MM.1S (cell line): ENCODE results near the gene CGRRF1.

Source experiments
- DNase-seq: peaks from one replicate; pipeline ENCODE4 v3.0.0-alpha.2; 2015
- H2AFZ ChIP-seq: fragments of 300-600 bp; sonication (generic); 2 replicates; pipeline ENCODE4 v1.6.0; 2016; ENCODE audit warnings: antibody characterized with exemption, low read length
- H3F3A ChIP-seq: fragments of 300-600 bp; sonication (generic); 2 replicates; pipeline ENCODE4 v1.6.1; 2016; ENCODE audit warnings: mild to moderate bottlenecking, antibody characterized with exemption, low read length, moderate library complexity, mixed read lengths; ENCODE audit not compliant: insufficient read depth
- H3K27ac ChIP-seq: fragments of 300-600 bp; sonication (generic); 2 replicates; pipeline ENCODE4 v1.5.1; 2016; ENCODE audit warnings: mild to moderate bottlenecking, low read length
- H3K27me3 ChIP-seq: fragments of 300-600 bp; sonication (generic); replicated peaks from 2 replicates; pipeline ENCODE4 v1.6.0; 2016; ENCODE audit warnings: low read length; ENCODE audit not compliant: insufficient read depth
- H3K36me3 ChIP-seq: fragments of 300-600 bp; sonication (generic); replicated peaks from 2 replicates; pipeline ENCODE4 v1.6.1; 2016; ENCODE audit warnings: mild to moderate bottlenecking, low read length, mixed read lengths; ENCODE audit not compliant: insufficient read depth
- H3K4me1 ChIP-seq: fragments of 300-600 bp; sonication (generic); 2 replicates; pipeline ENCODE4 v1.6.1; 2016; ENCODE audit warnings: low read length, mixed read lengths
- H3K4me2 ChIP-seq: fragments of 300-600 bp; sonication (generic); 2 replicates; pipeline ENCODE4 v1.6.0; 2016; ENCODE audit warnings: low read depth, low read length
- H3K4me3 ChIP-seq: fragments of 300-600 bp; sonication (generic); 2 replicates; pipeline ENCODE4 v1.5.1; 2016; ENCODE audit warnings: low read length, mixed read lengths
- H3K79me2 ChIP-seq: fragments of 300-600 bp; sonication (generic); 2 replicates; pipeline ENCODE4 v1.6.1; 2016; ENCODE audit warnings: mixed run types, low read length, mixed read lengths
- H3K9ac ChIP-seq: fragments of 300-600 bp; sonication (generic); 2 replicates; pipeline ENCODE4 v1.6.1; 2016; ENCODE audit warnings: low read length, mixed read lengths
- H3K9me2 ChIP-seq: fragments of 300-600 bp; sonication (generic); replicated peaks from 2 replicates; pipeline ENCODE4 v1.6.1; 2016; ENCODE audit warnings: mild to moderate bottlenecking, low read length, mixed read lengths; ENCODE audit not compliant: insufficient read depth
- H3K9me3 ChIP-seq: fragments of 300-600 bp; sonication (generic); replicated peaks from 2 replicates; pipeline ENCODE4 v1.6.1; 2016; ENCODE audit warnings: mild to moderate bottlenecking, low read length, mixed read lengths; ENCODE audit not compliant: insufficient read depth
- H4K20me1 ChIP-seq: fragments of 300-600 bp; sonication (generic); 2 replicates; pipeline ENCODE4 v1.6.1; 2016; ENCODE audit warnings: mild to moderate bottlenecking, low read length, moderate library complexity, mixed read lengths; ENCODE audit not compliant: insufficient read depth
- CTCF ChIP-seq: fragments of 300-600 bp; sonication (generic); IDR thresholded peaks from 2 replicates; pipeline ENCODE4 v1.5.1; 2016; ENCODE audit warnings: antibody characterized with exemption, low read length, mixed read lengths
- EZH2 ChIP-seq: fragments of 300-600 bp; sonication (generic); optimal IDR thresholded peaks from 2 replicates; pipeline ENCODE3; 2017; ENCODE audit warnings: low read depth, mild to moderate bottlenecking, antibody characterized with exemption, low read length, mixed read lengths
- EZH2phosphoT487 ChIP-seq: fragments of 300-600 bp; sonication (generic); IDR thresholded peaks from 2 replicates; pipeline ENCODE4 v1.6.1; 2018; ENCODE audit warnings: antibody characterized with exemption, low read length

Gene CGRRF1, protein sequence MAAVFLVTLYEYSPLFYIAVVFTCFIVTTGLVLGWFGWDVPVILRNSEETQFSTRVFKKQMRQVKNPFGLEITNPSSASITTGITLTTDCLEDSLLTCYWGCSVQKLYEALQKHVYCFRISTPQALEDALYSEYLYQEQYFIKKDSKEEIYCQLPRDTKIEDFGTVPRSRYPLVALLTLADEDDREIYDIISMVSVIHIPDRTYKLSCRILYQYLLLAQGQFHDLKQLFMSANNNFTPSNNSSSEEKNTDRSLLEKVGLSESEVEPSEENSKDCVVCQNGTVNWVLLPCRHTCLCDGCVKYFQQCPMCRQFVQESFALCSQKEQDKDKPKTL

DNA sequence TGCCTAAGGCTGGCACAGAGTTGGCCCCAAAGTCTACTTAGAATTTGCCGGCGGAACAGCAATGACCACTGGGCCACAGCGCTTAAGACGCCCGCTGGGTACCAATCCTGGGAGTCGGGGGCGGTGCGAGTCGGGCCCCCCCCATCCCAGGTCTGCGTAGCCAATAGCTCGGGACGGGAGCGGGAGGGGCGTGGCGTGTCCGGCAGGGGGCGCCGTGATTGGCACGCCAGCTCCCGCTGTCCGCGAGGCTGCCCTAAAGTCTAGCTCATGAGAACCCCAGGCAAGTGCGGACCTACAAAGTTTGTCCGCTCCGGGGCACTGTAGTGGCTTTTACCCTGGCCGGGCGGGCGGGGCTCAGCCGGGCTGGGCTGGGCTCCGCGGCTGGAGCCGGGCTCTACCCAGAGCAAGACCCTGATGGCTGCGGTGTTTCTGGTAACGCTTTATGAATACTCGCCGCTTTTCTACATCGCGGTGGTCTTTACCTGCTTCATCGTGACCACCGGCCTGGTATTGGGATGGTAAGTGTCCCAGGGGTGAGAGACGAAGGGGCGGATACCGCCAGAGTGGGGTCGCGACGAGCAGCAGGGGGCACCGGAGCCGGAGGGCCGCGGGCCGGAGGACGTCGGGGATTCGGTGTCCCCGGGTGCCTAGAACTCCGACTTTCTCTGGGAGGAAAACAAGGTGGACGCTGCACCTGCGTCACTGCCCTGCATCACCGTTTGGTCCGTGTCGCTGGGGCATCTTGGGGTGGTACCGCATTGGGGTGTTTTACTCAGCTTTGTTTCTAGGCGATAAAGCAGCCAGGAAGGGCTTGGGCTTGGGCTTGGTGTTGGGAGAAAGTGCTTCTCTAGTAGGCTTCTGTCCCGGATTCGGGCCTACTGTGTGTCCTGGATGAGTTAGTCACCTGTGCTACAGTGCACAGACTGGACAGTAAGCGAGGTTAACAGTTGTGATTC, at the start of gene CGRRF1:
CGRRF1 (plus strand) TSS at position 361 of the 956 bp plus-strand sequence; CDS start at position 415, 54 bp downstream.
- peak; percentile 93 for DNase-seq
- Histone ChIP-seq H3K4me1 (no peaks in the 10 kb centered on the region), H3K36me3 (no peaks in the 10 kb centered on the region), H3K4me3 (peak within 1 kb of the TSS; percentile 82), H3K27ac (peak within 1 kb of the TSS; percentile 34; the same call in 1 of the 2 replicates), H3K4me2 (peak within 1 kb of the TSS; percentile 78), H3K79me2 (peaks cover 20% of the 10 kb centered on the region), H3K9ac (peak within 1 kb of the TSS; percentile 71), H3K9me2 (no peaks in the 10 kb centered on the region), H3K9me3 (no peaks in the 10 kb centered on the region), H4K20me1 (no peaks in the 10 kb centered on the region), H3K27me3 (no peaks in the 10 kb centered on the region), H2AFZ (peak within 1 kb of the TSS; percentile 90), H3F3A (no peaks in the 10 kb centered on the region)
- TF ChIP-seq CTCF = no peak; the same call in 1 of the 2 replicates
- no peak for TF ChIP-seq EZH2phosphoT487
- no peak for TF ChIP-seq EZH2

DNA sequence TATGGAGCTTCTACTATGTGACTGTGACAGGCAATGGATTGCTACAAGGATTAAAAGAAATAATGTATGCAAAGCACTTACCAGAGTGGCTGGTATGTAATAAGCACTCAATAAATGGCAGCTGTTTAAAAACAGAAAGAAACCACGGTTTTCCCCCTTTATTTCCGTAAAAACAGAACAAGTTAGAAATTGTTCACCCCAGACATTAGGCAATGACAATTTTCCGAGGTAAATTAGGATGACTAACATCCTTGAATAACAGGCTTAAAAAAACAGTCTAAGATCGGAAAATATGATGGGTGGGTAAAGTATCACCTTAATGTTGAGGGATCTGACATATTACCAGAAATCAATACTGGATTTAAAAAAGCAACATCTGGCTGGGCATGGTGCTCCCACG, 47.7 kb upstream of the CGRRF1 start:
- Histone ChIP-seq H3F3A (no peaks in the 10 kb centered on the region), H3K4me1 (no peaks in the 10 kb centered on the region), H3K9me2 (no peaks in the 10 kb centered on the region), H3K4me3 (no peak overlapping the region), H3K4me2 (no peak overlapping the region), H3K27me3 (no peaks in the 10 kb centered on the region), H4K20me1 (no peaks in the 10 kb centered on the region), H3K9ac (no peak overlapping the region), H3K27ac (no peak overlapping the region), H2AFZ (no peak overlapping the region), H3K79me2 (no peaks in the 10 kb centered on the region), H3K9me3 (no peaks in the 10 kb centered on the region), H3K36me3 (no peaks in the 10 kb centered on the region)
- DNase-seq = no peak
- no peak for TF ChIP-seq EZH2phosphoT487
- TF ChIP-seq EZH2 = no peak
- TF ChIP-seq CTCF = no peak

DNA sequence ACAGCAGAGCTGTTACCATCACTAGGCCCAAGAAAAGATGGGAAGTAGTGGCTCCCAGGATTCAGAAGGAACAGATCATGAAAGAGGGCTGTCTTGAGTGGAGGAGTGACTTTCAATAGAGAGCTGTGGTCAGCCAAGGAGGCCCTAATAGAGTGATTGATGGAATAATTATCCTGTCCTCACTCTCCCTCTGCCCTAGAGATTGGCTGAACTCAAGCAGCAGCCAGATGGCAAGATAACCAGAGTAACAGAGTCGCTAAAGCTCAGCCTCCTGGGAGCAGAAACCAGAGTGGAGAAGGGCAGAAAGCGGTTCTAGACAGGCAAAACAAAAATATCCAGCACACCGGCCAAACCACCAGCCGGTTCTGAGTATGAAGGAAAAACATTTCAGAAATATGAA, 44.1 kb upstream of the CGRRF1 start:
- no peak overlapping the region for H3K27ac ChIP-seq

More for the DNA sequence above, 44.1 kb upstream of the CGRRF1 start:
- Histone ChIP-seq H3K9me3 (no peaks in the 10 kb centered on the region), H3K79me2 (no peaks in the 10 kb centered on the region), H3K4me2 (no peak overlapping the region), H3K27me3 (no peaks in the 10 kb centered on the region), H3K4me1 (no peaks in the 10 kb centered on the region), H3K36me3 (no peaks in the 10 kb centered on the region), H4K20me1 (no peaks in the 10 kb centered on the region), H2AFZ (no peak overlapping the region), H3K4me3 (no peak overlapping the region), H3F3A (no peaks in the 10 kb centered on the region), H3K9ac (no peak overlapping the region), H3K9me2 (no peaks in the 10 kb centered on the region)
- no peak for DNase-seq
- TF ChIP-seq EZH2 (no peak), CTCF (no peak), EZH2phosphoT487 (no peak)
